GM18868 (cell line): ENCODE data around the gene RNF223.

Experiments
- ATAC-seq: cut with Tn5 transposase; IDR thresholded peaks from one replicate; pipeline ENCODE4 v1.9.1; 2021; ENCODE audit warnings: mild to moderate bottlenecking, moderate library complexity; ENCODE audit not compliant: unreplicated experiment

RNF223 gene

GRCh38 chr1:1073743-1074587 is at the start of gene RNF223:
Gene RNF223 (minus strand): TSS chr1:1074306. CDS start chr1:1072566, 1,740 bp downstream.
- no peak for ATAC-seq

- no peak for ATAC-seq
Observed at GRCh38 chr1:1122981-1123480, 48.9 kb upstream of the RNF223 start.

GRCh38 chr1:1122078-1122811 is 48.1 kb upstream of the RNF223 start:
- peak; percentile 50 for ATAC-seq

- ATAC-seq: no peak
Observed at GRCh38 chr1:1121611-1122077, 47.5 kb upstream of the RNF223 start.

GRCh38 chr1:1120866-1121591 is 46.9 kb upstream of the RNF223 start:
- ATAC-seq: no peak

GRCh38 chr1:1120096-1120495 is 46.0 kb upstream of the RNF223 start:
- no peak for ATAC-seq

- no peak for ATAC-seq
Observed at GRCh38 chr1:1119272-1119890, 45.3 kb upstream of the RNF223 start.

GRCh38 chr1:1118876-1119220 is 44.7 kb upstream of the RNF223 start:
- no peak for ATAC-seq

- no peak for ATAC-seq
Observed at GRCh38 chr1:1118011-1118875, 44.1 kb upstream of the RNF223 start.

- no peak for ATAC-seq
Observed at GRCh38 chr1:1117469-1117831, 43.3 kb upstream of the RNF223 start.

GRCh38 chr1:1116701-1117468 is 42.8 kb upstream of the RNF223 start:
- no peak for ATAC-seq

GRCh38 chr1:1115786-1116700 is 41.9 kb upstream of the RNF223 start, which contains the start of gene C1orf159:
Gene C1orf159 (minus strand): TSS chr1:1116089. CDS start chr1:1091543, 24,546 bp downstream.
- ATAC-seq: peak; percentile 94

GRCh38 chr1:1115136-1115785 is 41.2 kb upstream of the RNF223 start:
- no peak for ATAC-seq

- ATAC-seq: no peak
Observed at GRCh38 chr1:1114431-1114830, 40.3 kb upstream of the RNF223 start.

- no peak for ATAC-seq
Observed at GRCh38 chr1:1112237-1112985, 38.3 kb upstream of the RNF223 start.

GRCh38 chr1:1111516-1112236 is 37.6 kb upstream of the RNF223 start:
- ATAC-seq: no peak
